ENCODE data around the gene RAD23A.

The RAD23A gene

DNA sequence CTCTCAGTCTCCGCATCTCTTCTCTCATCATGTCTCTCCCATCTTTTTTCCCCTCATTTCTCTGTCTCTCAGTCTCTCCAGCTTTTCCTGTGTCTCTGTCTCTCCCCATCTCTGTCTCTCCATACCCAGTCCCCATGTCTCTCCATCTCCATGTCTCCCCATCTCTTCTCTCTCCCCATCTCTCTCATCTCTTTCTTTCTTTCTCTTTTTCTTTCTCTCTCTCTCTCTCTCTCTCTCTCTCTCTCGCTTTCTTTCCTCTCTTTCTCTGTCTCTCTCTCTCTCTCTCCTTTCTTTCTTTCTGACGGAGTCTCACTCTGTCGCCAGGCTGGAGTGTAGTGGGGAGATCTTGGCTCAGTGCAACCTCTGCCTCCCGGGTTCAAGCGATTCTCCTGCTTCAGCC, 37.0 kb downstream of the RAD23A start:
- Histone ChIP-seq H3K18ac (ENCODE audit: low read depth in 1 of 2, low read length in 2 of 2) (no peak overlapping the region), H3K14ac (ENCODE audit: low read length in 2 of 2) (no peak overlapping the region), H2BK12ac (ENCODE audit: low read length in 2 of 2) (no peak overlapping the region), H3K79me1 (replicated peaks; ENCODE audit: low read length, poor library complexity, severe bottlenecking) (no peaks in the 10 kb centered on the region), H2BK15ac (ENCODE audit: low read depth, poor library complexity, severe bottlenecking) (no peak overlapping the region), H2BK5ac (ENCODE audit: low read depth, low read length, poor library complexity, severe bottlenecking) (no peak overlapping the region), H2BK120ac (ENCODE audit: low read depth, low read length) (no peak overlapping the region), H3K4me1 (ENCODE audit: control insufficient read depth, insufficient read depth, low read depth, low read length) (peaks cover 10% of the 10 kb centered on the region), H3K27ac (ENCODE audit: low read length, poor library complexity, severe bottlenecking) (no peak overlapping the region), H3K36me3 (ENCODE audit: control insufficient read depth in 1 of 2, insufficient read depth in 2 of 2, low read depth in 1 of 2, low read length in 2 of 2) (no peaks in the 10 kb centered on the region), H3K9me3 (ENCODE audit: control insufficient read depth, low read length) (no peaks in the 10 kb centered on the region), H4K91ac (ENCODE audit: low read length) (no peak overlapping the region), H3K4me2 (ENCODE audit: low read length, poor library complexity, severe bottlenecking) (no peak overlapping the region), H3K9ac (ENCODE audit: low read length) (no peak overlapping the region), H3K4me3 (ENCODE audit: insufficient read depth in 1 of 2, low read depth in 1 of 2, low read length in 2 of 2) (no peak overlapping the region), H3K23ac (ENCODE audit: low read length in 2 of 2) (no peak overlapping the region), H3K4ac (ENCODE audit: low read depth in 1 of 2, low read length in 2 of 2) (no peak overlapping the region), H4K8ac (ENCODE audit: low read length) (no peak overlapping the region), H2AFZ (ENCODE audit: low read depth, low read length) (no peak overlapping the region), H2AK5ac (ENCODE audit: low read length, severe bottlenecking) (no peak overlapping the region), H3K27me3 (ENCODE audit: control insufficient read depth in 1 of 2, insufficient read depth in 1 of 2, low read length in 2 of 2) (peaks cover 0 to 53% of the 10 kb centered on the region in 2 experiments)
- 86% methylated on average over 3 of the region's 6 CpGs for WGBS
- DNase-seq = no peak

DNA sequence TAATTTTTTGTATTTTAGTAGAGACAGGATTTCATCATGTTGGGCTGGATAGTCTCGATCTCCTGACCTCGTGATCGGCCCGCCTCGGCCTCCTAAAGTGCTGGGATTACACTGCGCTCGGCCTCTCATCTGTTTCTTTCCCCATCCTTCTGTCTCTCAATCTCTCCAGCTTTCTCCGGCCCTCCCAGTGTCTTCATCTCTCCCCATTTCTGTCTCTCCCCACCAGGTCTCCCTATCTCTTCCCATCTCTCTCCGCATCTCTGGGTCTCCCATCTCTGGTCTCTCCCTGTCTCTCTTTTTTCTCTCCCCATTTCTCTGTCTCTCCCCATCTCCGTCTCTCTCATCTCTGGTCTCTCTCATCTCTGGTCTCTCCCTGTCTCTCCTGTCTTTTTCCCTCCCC, 37.4 kb downstream of the RAD23A start:
- Histone ChIP-seq H3K9me3 (ENCODE audit: control insufficient read depth, low read length) (no peaks in the 10 kb centered on the region), H3K36me3 (ENCODE audit: control insufficient read depth in 1 of 2, insufficient read depth in 2 of 2, low read depth in 1 of 2, low read length in 2 of 2) (no peaks in the 10 kb centered on the region), H3K14ac (ENCODE audit: low read length in 2 of 2) (no peak overlapping the region), H3K27me3 (ENCODE audit: control insufficient read depth in 1 of 2, insufficient read depth in 1 of 2, low read length in 2 of 2) (peaks cover 0 to 58% of the 10 kb centered on the region in 2 experiments), H3K27ac (ENCODE audit: low read length, poor library complexity, severe bottlenecking) (no peak overlapping the region), H3K4ac (ENCODE audit: low read depth in 1 of 2, low read length in 2 of 2) (no peak overlapping the region), H4K8ac (ENCODE audit: low read length) (no peak overlapping the region), H4K91ac (ENCODE audit: low read length) (no peak overlapping the region), H2BK12ac (ENCODE audit: low read length in 2 of 2) (no peak overlapping the region), H3K23ac (ENCODE audit: low read length in 2 of 2) (no peak overlapping the region), H2BK120ac (ENCODE audit: low read depth, low read length) (no peak overlapping the region), H2BK15ac (ENCODE audit: low read depth, poor library complexity, severe bottlenecking) (no peak overlapping the region), H2AK5ac (ENCODE audit: low read length, severe bottlenecking) (no peak overlapping the region), H3K9ac (ENCODE audit: low read length) (peak overlapping the region; percentile 91), H3K18ac (ENCODE audit: low read depth in 1 of 2, low read length in 2 of 2) (no peak overlapping the region), H2BK5ac (ENCODE audit: low read depth, low read length, poor library complexity, severe bottlenecking) (no peak overlapping the region), H3K4me3 (ENCODE audit: insufficient read depth in 1 of 2, low read depth in 1 of 2, low read length in 2 of 2) (peak overlapping the region; percentile 32 to 72), H3K4me1 (ENCODE audit: control insufficient read depth, insufficient read depth, low read depth, low read length) (peaks cover 10% of the 10 kb centered on the region), H3K79me1 (replicated peaks; ENCODE audit: low read length, poor library complexity, severe bottlenecking) (no peaks in the 10 kb centered on the region), H3K4me2 (ENCODE audit: low read length, poor library complexity, severe bottlenecking) (peak overlapping the region; percentile 52), H2AFZ (ENCODE audit: low read depth, low read length) (no peak overlapping the region)
- no peak for DNase-seq
- WGBS = 78% methylated on average over 10 of the region's 10 CpGs

DNA sequence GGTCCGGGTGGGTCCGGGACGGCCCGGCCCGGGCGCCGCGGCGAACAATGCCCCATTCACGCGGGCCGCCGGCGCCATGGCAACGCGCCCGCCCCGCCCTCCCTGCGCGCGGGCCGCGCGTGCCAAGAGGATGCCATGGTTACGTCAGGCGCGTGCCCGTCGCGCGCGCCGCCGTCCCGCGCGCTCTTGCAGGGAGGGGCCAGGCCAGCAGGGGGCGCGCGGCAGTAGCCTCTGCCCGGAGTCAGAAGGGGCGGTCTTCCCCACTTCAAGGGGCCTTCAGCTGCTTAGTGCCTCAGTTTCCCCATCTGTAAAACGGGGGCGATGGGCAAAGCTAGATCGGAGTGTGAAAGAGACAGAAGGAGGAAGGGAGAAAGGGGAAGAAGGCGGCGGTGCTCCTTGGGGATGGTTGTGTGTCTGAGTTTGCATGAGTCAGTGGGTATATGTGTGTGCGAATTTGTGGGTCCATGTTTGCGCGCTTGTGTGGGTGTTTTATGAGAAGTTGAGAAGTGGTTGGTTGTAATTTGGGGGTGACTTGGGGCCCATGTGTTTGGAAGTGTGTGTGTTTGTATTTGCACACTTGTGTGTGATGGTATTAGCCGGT, 38.0 kb downstream of the RAD23A start:
- H2BK15ac ChIP-seq (ENCODE audit: low read depth, poor library complexity, severe bottlenecking) = no peak overlapping the region
- peak overlapping the region; percentile 32 to 72 for H3K4me3 ChIP-seq (ENCODE audit: insufficient read depth in 1 of 2, low read depth in 1 of 2, low read length in 2 of 2)
- no peak overlapping the region for H3K18ac ChIP-seq (ENCODE audit: low read depth in 1 of 2, low read length in 2 of 2)
- H2BK12ac ChIP-seq (ENCODE audit: low read length in 2 of 2) = no peak overlapping the region
- H2BK5ac ChIP-seq (ENCODE audit: low read depth, low read length, poor library complexity, severe bottlenecking) = no peak overlapping the region
- no peak overlapping the region for H3K4ac ChIP-seq (ENCODE audit: low read depth in 1 of 2, low read length in 2 of 2)
- H2BK120ac ChIP-seq (ENCODE audit: low read depth, low read length) = no peak overlapping the region
- H4K8ac ChIP-seq (ENCODE audit: low read length) = no peak overlapping the region
- peak overlapping the region; percentile 91 for H3K9ac ChIP-seq (ENCODE audit: low read length)
- no peak overlapping the region for H4K91ac ChIP-seq (ENCODE audit: low read length)
- peaks cover 10% of the 10 kb centered on the region for H3K4me1 ChIP-seq (ENCODE audit: control insufficient read depth, insufficient read depth, low read depth, low read length)
- 12% methylated on average over 47 of the region's 51 CpGs for WGBS
- H2AFZ ChIP-seq (ENCODE audit: low read depth, low read length) = no peak overlapping the region
- no peak overlapping the region for H3K14ac ChIP-seq (ENCODE audit: low read length in 2 of 2)
- no peak overlapping the region for H3K23ac ChIP-seq (ENCODE audit: low read length in 2 of 2)
- H3K27me3 ChIP-seq (ENCODE audit: control insufficient read depth in 1 of 2, insufficient read depth in 1 of 2, low read length in 2 of 2) = peaks cover 0 to 62% of the 10 kb centered on the region in 2 experiments
- no peaks in the 10 kb centered on the region for H3K9me3 ChIP-seq (ENCODE audit: control insufficient read depth, low read length)
- no peak overlapping the region for H3K27ac ChIP-seq (ENCODE audit: low read length, poor library complexity, severe bottlenecking)
- peak; percentile 58 for DNase-seq
- H2AK5ac ChIP-seq (ENCODE audit: low read length, severe bottlenecking) = no peak overlapping the region
- H3K79me1 ChIP-seq (replicated peaks; ENCODE audit: low read length, poor library complexity, severe bottlenecking) = no peaks in the 10 kb centered on the region
- H3K4me2 ChIP-seq (ENCODE audit: low read length, poor library complexity, severe bottlenecking) = peak overlapping the region; percentile 52
- H3K36me3 ChIP-seq (ENCODE audit: control insufficient read depth in 1 of 2, insufficient read depth in 2 of 2, low read depth in 1 of 2, low read length in 2 of 2) = no peaks in the 10 kb centered on the region

GRCh38 chr19:12984143-12984627, 38.5 kb downstream of the RAD23A start:
- H3K27ac ChIP-seq (ENCODE audit: low read length, poor library complexity, severe bottlenecking) = no peak overlapping the region
- 81% methylated on average over 3 of the region's 3 CpGs for WGBS
- no peak for DNase-seq

More at GRCh38 chr19:12984143-12984627, 38.5 kb downstream of the RAD23A start:
- Histone ChIP-seq H3K4me3 (ENCODE audit: insufficient read depth in 1 of 2, low read depth in 1 of 2, low read length in 2 of 2) (no peak overlapping the region), H2AK5ac (ENCODE audit: low read length, severe bottlenecking) (no peak overlapping the region), H3K4me1 (ENCODE audit: control insufficient read depth, insufficient read depth, low read depth, low read length) (peaks cover 10% of the 10 kb centered on the region), H2AFZ (ENCODE audit: low read depth, low read length) (no peak overlapping the region), H3K27me3 (ENCODE audit: control insufficient read depth in 1 of 2, insufficient read depth in 1 of 2, low read length in 2 of 2) (peaks cover 0 to 64% of the 10 kb centered on the region in 2 experiments), H2BK15ac (ENCODE audit: low read depth, poor library complexity, severe bottlenecking) (no peak overlapping the region), H3K18ac (ENCODE audit: low read depth in 1 of 2, low read length in 2 of 2) (no peak overlapping the region), H3K36me3 (ENCODE audit: control insufficient read depth in 1 of 2, insufficient read depth in 2 of 2, low read depth in 1 of 2, low read length in 2 of 2) (no peaks in the 10 kb centered on the region), H3K9ac (ENCODE audit: low read length) (no peak overlapping the region), H3K4ac (ENCODE audit: low read depth in 1 of 2, low read length in 2 of 2) (no peak overlapping the region), H4K91ac (ENCODE audit: low read length) (no peak overlapping the region), H4K8ac (ENCODE audit: low read length) (no peak overlapping the region), H3K4me2 (ENCODE audit: low read length, poor library complexity, severe bottlenecking) (no peak overlapping the region), H2BK5ac (ENCODE audit: low read depth, low read length, poor library complexity, severe bottlenecking) (no peak overlapping the region), H3K14ac (ENCODE audit: low read length in 2 of 2) (no peak overlapping the region), H3K79me1 (replicated peaks; ENCODE audit: low read length, poor library complexity, severe bottlenecking) (no peaks in the 10 kb centered on the region), H3K23ac (ENCODE audit: low read length in 2 of 2) (no peak overlapping the region), H2BK12ac (ENCODE audit: low read length in 2 of 2) (no peak overlapping the region), H3K9me3 (ENCODE audit: control insufficient read depth, low read length) (no peaks in the 10 kb centered on the region), H2BK120ac (ENCODE audit: low read depth, low read length) (no peak overlapping the region)
